ENCODE measurements around the gene SERP2. TPM values are rescaled to one million over a fixed set of nuclear protein-coding genes. Genes with fewer than 3 reads are reported as not detected.

Gene SERP2
- total RNA-seq, 2 donors from 2014 or later = 3.2 to 6.4 TPM

DNA sequence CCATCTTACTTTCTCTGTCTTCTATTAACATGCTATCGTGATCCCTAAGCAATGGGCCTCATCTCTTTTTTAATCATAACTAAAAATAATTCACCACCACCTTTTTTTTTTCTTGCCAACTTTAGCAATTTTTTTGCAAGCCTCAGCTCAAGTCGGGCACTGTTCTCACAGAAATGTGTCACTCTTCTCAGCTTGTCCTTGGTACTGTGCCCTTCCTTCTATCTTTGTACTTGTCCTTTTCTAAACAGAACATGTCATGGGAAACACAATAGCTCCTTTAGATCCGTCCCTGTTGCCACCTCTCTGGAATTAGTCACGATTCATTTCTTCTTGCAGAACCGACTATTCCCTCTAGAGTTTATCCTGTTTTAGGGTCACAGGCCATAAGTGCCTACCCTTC is 10.3 kb downstream of the SERP2 start:
- ATAC-seq (no peak), DNase-seq (no peak)
- intact Hi-C loops (cut with DNase I, micrococcal nuclease) = no loop called here

DNA sequence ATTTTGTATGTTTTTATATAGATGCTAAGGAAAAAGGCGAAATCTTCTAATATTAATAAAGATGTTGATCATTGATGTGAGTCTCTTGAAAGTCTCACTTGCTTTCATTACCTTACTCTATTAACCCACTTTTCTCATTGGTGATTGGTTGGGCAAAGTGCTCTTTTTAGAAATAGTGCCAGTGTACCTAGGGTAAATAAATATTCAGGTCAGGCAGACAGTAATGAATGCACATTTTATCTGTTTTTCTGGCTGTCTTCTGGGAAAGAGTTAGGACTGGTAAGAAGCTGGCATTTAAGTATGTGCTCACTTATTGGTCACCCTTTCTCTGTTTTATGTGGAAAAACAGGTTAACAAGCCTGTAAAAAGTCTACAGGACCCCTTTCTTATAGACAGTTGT is 11.2 kb downstream of the SERP2 start:
- ATAC-seq (no peak), DNase-seq (no peak)
- intact Hi-C loops (cut with DNase I, micrococcal nuclease) = no loop called here

DNA sequence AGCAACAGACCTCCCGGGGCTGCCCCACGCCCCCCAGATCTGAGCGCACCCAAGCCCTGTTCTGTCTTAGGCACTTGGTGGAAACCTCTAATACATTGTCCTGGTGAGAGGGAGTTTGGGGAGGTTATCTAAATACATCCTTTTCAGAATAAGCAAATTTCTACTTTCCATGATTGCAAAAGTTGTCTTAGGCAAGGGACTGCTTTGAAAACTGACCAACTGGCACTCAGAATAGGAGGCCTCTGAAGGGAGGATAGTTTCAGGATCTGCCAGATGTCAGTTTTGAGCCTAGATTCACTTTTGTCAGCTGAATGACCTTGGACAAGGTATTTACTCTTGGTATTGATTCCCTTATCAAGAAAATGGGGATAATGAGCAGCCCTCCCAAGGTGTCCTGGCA is 11.8 kb downstream of the SERP2 start:
- intact Hi-C loops (cut with DNase I, micrococcal nuclease) = no loop called here
- DNase-seq = no peak
- no peak for ATAC-seq

DNA sequence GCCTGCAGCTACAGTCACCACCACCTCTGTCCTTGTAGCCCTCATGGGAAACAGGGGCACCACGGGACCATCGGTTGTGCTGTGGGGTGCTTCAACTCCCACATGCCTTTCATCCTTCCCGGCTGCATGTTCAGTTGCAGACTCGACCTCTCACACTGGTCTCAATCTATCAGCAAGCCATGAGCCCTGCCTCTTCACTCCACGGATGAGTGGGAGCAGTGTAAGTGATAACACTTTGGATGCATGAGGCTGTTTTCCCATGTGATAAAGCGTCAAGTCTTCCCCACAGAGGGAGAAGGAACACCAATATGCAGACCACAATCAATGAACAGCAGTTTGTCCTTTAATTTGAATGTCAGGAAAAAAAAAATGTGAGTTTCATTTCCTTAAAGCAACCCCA is 12.2 kb downstream of the SERP2 start:
- DNase-seq (no peak), ATAC-seq (no peak)
- intact Hi-C loops (cut with DNase I, micrococcal nuclease) = no loop called here

DNA sequence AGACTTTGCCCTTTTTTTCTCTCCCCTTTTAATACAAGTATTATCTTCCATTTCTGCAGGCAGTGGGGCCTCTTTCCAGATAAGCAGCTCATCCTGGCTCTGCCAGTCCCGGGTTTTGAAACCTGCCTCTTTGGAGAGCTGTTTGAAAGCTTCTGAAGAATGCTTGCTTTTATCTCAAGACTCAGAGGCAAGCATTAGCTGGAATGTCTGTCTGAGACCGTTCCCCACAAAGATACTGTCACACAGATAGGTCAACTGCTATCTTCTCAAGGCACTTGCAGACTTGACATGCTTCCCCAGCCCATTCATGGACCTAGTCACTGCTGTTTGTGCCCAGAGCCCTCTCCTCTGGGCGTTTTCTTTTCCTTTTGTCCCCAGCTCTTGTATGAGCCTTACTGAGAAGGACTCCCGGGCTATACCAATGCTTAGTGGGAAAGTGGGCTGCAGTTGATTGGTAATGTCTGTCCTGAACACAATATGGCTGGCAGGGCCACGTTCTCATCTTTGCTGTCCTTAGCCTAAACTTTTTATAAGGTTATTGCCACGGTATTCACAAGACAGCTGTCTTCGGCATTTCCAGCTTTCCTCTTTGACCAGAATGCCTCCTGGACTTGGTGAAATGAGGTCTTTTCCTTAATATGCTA is 13.4 kb downstream of the SERP2 start:
- ATAC-seq = no peak
- intact Hi-C loops (cut with DNase I, micrococcal nuclease) = no loop called here
- DNase-seq = no peak

DNA sequence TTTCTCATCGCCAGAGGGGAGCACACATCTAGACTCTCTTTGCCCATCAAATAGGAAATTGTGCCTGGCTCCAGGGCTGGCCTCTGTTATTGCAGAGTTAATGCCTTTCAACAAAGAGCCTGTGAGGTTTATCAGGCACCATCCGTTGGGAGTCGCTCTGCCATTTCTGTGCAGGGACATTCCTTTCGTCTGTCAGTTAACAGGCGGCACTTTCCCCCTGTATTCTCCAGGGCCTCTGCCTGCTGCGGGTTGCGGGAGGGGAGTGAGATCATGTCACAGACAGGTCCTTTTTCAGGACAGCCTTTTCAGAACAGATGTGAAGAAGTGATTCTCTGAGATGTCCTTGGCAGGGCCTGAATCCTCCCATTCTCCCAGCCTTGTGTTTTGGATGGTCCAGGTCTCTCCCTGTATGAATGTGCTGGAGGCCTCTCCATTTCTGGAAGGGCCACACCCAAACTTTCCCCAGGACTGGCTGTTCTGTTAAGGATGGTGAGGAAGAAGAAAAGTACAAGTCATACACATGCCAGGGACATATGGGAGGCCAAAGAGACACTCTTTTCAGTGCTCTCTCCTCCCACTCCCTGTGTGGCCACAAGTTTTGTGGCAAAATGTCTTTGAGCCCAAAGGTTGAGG is 14.9 kb downstream of the SERP2 start:
- intact Hi-C loops (cut with DNase I, micrococcal nuclease) = no loop called here
- DNase-seq = no peak
- ATAC-seq = no peak

DNA sequence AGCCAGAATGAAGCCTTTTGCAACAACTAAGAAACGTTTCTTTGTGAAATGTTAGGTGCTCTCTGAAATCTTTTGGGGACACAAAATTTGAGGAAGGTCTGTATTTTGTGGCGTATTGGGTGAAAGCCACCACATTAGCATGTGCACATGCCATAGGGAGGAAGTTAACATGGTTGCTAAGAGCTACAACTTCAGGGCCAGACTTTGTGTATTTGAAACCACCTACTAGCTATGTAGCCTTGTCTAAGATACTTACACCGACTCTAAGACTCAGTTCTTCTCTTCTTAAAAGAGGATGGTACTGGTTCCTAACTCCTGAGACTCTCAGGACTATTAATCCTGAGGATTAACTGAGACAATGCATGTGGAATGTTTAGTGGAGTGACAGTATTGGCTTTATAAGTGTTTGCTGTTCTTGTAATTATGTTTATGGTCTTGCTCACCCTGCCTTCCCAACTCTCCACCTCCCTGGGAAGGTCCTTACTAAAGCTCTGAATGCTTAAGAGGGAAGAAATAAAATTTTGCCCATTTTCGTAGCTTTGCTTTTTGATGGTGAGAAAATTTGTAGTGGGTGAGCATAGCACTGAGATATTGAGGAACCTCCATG is 15.5 kb downstream of the SERP2 start:
- ATAC-seq = peak; percentile 72
- intact Hi-C loops (cut with DNase I, micrococcal nuclease) = no loop called here

DNA sequence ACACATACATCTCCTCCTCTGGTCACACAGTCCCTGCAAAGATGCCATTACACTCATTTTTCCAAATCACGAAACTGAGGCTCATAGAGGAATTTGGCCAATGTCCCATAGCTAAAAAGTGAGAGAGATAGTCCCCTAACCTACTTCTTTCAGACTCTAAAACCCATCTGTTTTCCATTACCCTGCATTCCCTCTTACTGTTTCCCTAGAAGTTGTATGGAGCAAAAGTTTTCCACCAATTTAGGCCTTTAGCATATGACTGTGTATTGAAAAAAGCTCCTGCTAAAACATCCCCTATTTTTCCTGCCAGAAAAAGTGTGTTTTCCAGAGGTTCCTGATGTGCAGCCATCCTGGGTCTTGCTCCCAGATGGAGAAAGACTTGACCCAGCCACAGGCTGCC is 16.3 kb downstream of the SERP2 start:
- intact Hi-C loops (cut with DNase I, micrococcal nuclease) = no loop called here
- ATAC-seq (no peak), DNase-seq (no peak)

More for the DNA sequence above, 15.5 kb downstream of the SERP2 start:
- DNase-seq = no peak

DNA sequence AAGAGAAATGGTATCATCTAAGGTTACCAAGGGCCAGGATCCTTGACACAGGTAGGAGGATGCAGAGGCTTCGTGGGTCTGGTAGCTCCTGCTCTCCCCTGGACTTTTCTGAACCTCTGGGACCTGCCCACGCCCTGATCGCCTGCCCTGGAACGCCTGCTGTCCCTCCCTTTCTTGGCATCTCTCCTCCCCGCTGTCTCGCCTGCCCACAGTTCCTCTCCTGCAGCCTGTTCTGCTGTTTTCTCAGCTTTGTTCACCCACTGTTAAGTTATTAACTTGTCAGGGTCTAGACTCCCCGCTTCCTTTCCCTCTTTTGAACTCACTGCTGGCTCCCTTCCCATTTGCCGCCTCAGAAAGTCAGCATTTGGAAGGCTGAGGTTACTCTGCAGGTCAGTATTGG is 19.8 kb downstream of the SERP2 start:
- intact Hi-C loops (cut with DNase I, micrococcal nuclease) = no loop called here
- peak; percentile 48 to 65 for DNase-seq
- peak; percentile 88 for ATAC-seq

DNA sequence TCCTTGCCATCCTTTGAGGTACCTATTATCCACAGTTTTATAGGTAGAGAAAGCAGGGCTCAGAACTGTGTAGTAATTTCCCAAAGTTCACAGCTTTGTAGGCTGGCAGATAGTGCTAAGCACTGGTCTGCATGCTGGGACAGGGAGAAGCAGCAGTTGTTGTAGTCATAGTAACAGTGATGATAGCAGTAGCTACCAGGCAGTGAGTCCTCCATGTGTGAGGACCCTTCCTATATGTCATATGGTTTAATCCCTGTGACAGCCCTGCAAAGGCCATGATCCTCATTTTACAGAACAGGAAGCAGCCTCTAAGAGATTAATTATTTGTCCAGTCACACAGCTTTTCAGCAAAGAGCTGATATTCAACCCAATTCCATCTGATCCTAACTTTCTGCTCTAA is 21.0 kb downstream of the SERP2 start:
- intact Hi-C loops (cut with DNase I, micrococcal nuclease) = no loop called here
- ATAC-seq (no peak), DNase-seq (no peak)

DNA sequence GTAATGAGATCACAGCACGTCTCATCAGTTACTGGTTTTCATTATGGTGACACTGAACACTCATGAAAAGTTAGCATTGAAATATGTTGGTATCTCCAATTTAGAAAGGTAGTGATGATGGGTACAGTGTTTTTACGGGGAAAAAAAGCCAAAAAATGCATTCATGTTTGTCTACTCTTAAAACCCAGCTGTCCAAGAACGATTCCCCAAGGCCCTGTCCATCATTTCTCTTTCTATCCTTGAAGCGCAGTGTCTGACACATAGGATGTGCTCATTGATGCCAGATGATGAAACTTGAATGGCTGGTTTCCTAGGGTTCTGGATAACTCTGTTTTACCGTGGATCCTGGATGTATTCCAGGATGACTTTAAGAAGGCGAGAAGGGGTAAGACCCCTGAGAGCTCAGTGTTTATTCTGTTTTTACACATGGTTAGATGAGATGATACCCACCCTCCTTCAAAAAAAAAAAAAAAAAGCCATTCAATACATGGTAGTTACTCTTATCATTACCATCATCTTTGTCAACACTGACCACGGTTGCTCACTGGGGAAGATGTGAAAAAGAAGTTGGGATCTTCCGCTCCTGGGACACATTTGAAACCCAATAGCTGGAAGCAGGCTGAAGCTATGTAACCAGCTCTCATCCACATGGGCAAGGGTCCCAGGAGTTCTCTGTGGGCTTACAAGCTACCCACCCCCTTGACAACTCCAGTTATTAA is 22.5 kb downstream of the SERP2 start:
- DNase-seq (no peak), ATAC-seq (no peak)
- intact Hi-C loops (cut with DNase I, micrococcal nuclease) = no loop called here

DNA sequence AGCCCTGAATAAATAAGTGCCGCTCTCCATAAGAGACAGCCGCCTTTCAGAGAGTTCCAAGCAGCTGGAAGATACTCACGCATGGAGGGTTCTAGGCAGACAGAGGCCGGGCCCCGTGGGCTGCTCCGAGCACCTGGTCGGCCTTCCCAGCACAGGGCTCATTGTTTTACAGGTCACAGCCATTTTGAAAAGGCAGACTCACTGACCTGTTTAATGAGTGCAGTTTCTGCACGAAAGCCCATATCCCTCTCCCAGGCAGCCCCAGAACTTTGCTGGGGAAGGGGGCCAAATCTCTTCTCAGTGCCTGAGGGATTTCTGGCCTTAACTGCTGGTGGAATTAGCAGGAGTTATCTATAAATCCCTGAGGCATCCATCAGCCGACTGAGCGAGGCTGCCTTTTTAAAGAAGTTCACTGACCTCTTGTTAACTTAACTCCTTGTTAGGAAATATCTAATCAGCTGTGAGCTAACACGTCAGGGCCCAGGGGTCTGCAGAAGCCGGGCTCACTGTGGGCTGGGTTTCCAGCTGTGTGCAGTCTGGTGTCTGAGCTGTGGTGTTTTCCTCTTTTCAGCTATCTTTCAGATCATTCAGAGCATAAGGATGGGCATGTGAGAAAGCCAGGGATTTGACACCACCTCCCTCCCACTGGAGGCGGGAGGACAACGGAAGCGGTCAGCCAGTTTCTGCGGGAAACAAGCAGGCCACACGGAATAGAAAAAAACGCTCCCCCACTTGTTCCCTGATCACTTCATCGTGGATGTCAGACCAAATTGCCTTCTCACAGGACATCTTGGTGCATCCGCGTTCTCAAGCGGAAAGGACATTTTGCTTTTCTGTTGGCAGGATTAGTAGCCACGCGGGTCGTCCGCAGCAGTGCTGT is 23.3 kb downstream of the SERP2 start:
- DNase-seq (no peak), ATAC-seq (no peak)
- intact Hi-C loops (cut with DNase I, micrococcal nuclease) = no loop called here

DNA sequence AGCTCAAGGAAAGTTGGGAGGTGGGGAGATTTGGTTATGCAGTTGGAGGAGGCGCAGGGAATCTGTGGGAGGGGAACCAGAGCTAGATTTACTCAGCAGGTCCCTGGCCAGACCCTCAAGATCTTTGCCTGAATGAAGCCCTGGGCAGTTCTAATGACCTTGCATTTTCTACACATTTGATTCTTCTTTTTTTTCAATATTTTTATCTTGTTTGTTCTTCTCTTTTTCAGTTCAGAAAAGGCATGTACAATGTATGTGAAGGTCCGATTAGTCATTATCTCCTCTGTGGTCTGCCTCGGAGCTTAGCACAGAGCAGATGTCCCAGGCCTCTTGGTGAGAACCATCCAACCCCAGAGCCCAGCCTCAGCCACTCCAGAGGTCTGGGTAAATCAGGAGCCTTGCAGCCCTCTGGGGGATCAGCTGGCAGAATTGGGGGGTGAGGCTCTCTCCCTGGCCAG is 24.2 kb downstream of the SERP2 start:
- intact Hi-C loops (cut with DNase I, micrococcal nuclease) = no loop called here
- no peak for ATAC-seq
- no peak for DNase-seq

DNA sequence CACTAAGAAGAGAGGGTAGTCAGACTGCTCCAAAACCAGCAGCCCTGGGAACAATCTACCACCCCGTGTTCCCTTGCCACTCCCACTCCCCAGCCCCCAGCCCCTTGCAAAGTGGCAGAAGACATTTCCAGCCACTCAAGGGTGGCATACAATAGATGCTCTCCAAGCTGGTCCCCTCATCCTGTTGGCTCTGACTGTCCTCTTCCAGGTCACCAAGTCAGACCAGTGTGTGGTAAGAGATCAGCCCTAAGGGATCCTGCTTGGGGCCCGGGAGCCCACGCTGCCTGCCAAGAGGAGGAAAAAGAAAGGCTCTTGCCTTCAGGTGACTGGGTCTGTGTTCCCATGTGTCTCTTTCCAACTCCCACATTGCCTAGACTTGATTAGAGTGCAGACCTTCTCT is 25.0 kb downstream of the SERP2 start:
- DNase-seq (no peak), ATAC-seq (no peak)
- intact Hi-C loops (cut with DNase I, micrococcal nuclease) = no loop called here

DNA sequence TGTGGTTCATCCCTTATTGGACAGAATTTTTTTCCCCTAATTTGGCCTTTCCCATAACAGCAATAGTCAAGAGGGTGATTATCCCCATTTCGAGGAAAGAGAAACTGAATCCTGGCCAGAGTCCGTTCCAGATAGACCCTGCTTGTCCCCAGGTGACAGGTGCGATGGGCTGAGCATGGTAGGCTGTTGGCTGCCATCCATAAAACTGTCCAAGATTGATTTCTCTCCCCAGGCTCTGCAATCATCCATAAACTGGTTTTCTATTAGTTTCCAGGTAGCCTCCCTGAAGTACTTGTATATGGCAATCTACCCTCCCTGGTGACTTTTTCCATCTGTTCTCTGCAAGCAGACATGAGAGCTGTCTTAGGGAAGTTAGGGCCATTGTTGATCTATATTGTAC is 25.4 kb downstream of the SERP2 start:
- ATAC-seq (peak; percentile 46), DNase-seq (no peak)
- intact Hi-C loops (cut with DNase I, micrococcal nuclease) = no loop called here

DNA sequence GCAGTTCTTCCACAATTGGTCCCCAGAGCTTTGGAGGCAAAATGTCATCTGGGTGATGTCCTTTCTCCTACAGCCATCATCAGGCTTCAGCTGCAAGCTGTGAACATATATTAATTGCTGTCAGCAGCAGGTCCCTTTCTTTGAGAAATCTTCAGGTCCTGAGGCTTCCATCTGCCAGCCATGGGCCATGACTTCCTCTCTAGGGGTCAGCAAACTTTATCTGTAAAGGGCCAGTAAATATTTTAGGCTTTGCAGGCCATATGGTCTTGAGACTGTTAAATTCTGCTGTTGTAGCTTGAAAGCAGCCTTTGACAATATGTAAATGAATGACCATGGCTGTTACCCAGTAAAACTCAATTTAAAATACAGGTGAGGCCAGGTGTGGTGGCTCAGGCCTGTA is 27.1 kb downstream of the SERP2 start:
- intact Hi-C loops (cut with DNase I, micrococcal nuclease) = no loop called here
- DNase-seq (no peak), ATAC-seq (no peak)

DNA sequence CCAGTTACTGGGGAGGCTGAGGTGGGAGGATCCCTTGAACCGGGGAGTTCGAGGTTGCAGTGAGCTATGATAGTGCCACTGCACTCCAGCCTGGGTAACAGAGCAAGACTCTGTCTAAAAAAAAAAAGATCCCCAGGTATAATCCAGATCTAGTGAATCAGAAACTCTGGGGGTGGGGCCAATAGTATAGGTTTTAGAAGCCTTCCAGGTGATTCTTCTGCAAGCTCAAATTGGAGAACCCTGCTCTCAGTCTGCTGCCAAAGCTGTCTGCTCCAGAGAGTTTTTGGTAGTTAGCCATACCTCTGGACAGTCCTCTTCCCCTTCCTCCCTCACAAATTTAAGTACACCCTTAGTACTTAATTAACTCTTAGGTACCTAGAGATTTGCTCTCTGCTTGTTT is 28.0 kb downstream of the SERP2 start:
- ATAC-seq = no peak
- intact Hi-C loops (cut with DNase I, micrococcal nuclease) = no loop called here
- DNase-seq = no peak

DNA sequence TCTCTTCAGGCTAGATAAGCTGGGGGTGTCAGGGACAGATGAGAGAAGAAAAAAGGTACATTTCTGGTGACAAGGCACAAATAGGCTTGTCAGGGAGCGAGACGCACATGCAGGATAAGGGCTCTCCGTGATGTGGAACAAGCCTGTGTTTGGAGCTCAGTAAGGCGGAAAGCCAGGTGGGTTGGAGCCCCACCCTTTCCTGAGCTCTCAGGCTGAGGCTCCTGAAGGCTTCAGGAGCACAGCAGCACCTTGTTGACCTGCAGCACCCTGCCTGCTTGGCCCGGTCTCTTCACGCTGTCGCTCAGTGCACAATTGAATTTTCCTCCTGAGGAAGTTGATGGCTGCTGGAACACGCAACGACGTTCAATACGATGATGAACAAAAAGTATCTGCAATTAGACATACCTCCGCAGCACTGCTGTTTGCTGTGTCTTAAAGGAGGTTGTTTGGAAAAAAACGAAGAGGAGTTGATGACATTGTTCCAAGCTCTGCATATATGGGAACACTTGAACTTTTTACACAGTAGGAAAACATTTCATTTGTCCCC is 29.3 kb downstream of the SERP2 start:
- intact Hi-C loops (cut with DNase I, micrococcal nuclease) = no loop called here
- DNase-seq (peak in 1 of 2 donors; percentile 32), ATAC-seq (peak; percentile 28)

All from left colon (tissue), 2 donors.